HepG2 (cell line): ENCODE results near the gene GTF2I. TPM values are rescaled to one million over a fixed set of nuclear protein-coding genes. Genes with fewer than 3 reads are reported as not detected.

ENCODE experiments used
- ASH2L ChIP-seq: fragments of 300-600, 200-600 bp; sonication (generic); IDR thresholded peaks from 2 replicates; pipeline ENCODE4 v1.7.0; 2017; ENCODE audit warnings: low read depth, mild to moderate bottlenecking, moderate library complexity, mixed read lengths, low read length; ENCODE audit not compliant: insufficient read length
- EP300 ChIP-seq, 3 experiments: sonication (generic) in 1 of 3; formaldehyde crosslinking in 1 of 3; IDR thresholded peaks; 2 replicates each; pipeline versions ENCODE4 v1.5.1 to v1.6.1; 2011 to 2020; ENCODE audit warnings: low read depth in 2 of 3, low read length in 2 of 3, borderline replicate concordance in 1 of 3, improper control_type of control experiment in 1 of 3, mild to moderate bottlenecking in 1 of 3, missing genetic modification reagents in 1 of 3, moderate library complexity in 1 of 3
- HOXA3 ChIP-seq: sonication (generic); formaldehyde crosslinking; IDR thresholded peaks from 2 replicates; pipeline ENCODE4 v1.5.0; 2020; ENCODE audit warnings: missing genetic modification reagents
- SOX13 ChIP-seq, 3 experiments: fragments of 450-650 bp in 1 of 3; sonication (generic) in 1 of 3; formaldehyde crosslinking in 1 of 3; IDR thresholded peaks in 2 of 3; conservative IDR thresholded peaks in 1 of 3; 2 replicates each; pipeline versions ENCODE4 v1.5.0 to v1.6.1; 2016 to 2020; ENCODE audit warnings: antibody characterized with exemption in 1 of 3, mild to moderate bottlenecking in 1 of 3, missing compliant biosample characterization in 1 of 3, missing genetic modification reagents in 1 of 3, moderate library complexity in 1 of 3
- TGIF2 ChIP-seq: IDR thresholded peaks from 2 replicates; pipeline ENCODE4 v1.6.1; 2016; ENCODE audit warnings: control low read depth, missing compliant biosample characterization
- TOE1 ChIP-seq: sonication (generic); formaldehyde crosslinking; IDR thresholded peaks from 2 replicates; pipeline ENCODE4 v1.4.0; 2020; ENCODE audit warnings: mild to moderate bottlenecking, missing genetic modification reagents
- ZFP82 ChIP-seq: sonication (generic); formaldehyde crosslinking; IDR thresholded peaks from 2 replicates; pipeline ENCODE4 v1.5.1; 2020; ENCODE audit warnings: mild to moderate bottlenecking, missing genetic modification reagents, borderline replicate concordance
- ZNF567 ChIP-seq: sonication (generic); formaldehyde crosslinking; IDR thresholded peaks from 2 replicates; pipeline ENCODE4 v1.8.1; 2023; ENCODE audit warnings: mild to moderate bottlenecking, missing genetic modification reagents, borderline replicate concordance
- ZNF724P ChIP-seq: sonication (generic); formaldehyde crosslinking; IDR thresholded peaks from 2 replicates; pipeline ENCODE4 v1.8.0; 2022; ENCODE audit warnings: missing genetic modification reagents, borderline replicate concordance
- ZNF772 ChIP-seq: sonication (generic); formaldehyde crosslinking; IDR thresholded peaks from 2 replicates; pipeline ENCODE4 v1.5.0; 2020; ENCODE audit warnings: mild to moderate bottlenecking, missing genetic modification reagents
- ZNF777 ChIP-seq: sonication (generic); formaldehyde crosslinking; IDR thresholded peaks from 2 replicates; pipeline ENCODE4 v1.4.0; 2020; ENCODE audit warnings: missing genetic modification reagents
- polyA plus RNA-seq, 8 experiments: library from polyadenylated mRNA; depleted of rRNA in 3 of 8; stranded (reverse) in 7 of 8; unstranded in 1 of 8; fragments of >200 nt; fragmentation: Illumina TruSeq in 4 of 8; extraction: Trizol in 4 of 8; gene quantifications; 2 replicates each; pipeline versions ENCODE4 v1.2.1 to v1.2.3, GENCODE V29; 2011 to 2016; ENCODE audit warnings: low read depth in 4 of 8, missing spikeins in 1 of 8, mixed read lengths in 1 of 8; ENCODE audit not compliant: insufficient read depth in 1 of 8
- total RNA-seq, 5 experiments: library from RNA; depleted of rRNA; stranded (reverse); fragments of >200 nt; fragmentation: Illumina TruSeq; extraction: Trizol; gene quantifications; 2 replicates each; pipeline ENCODE4 v1.2.3, GENCODE V29; 2016; ENCODE audit warnings: low read depth in 1 of 5
- TF ChIP-seq, protein P1 (sequence below): sonication (generic); formaldehyde crosslinking; IDR thresholded peaks from 2 replicates; pipeline ENCODE4 v1.5.0; 2020; ENCODE audit warnings: mild to moderate bottlenecking, missing genetic modification reagents, borderline replicate concordance
- TF ChIP-seq, protein P2 (sequence below), 2 experiments: sonication (generic) in 1 of 2; formaldehyde crosslinking in 1 of 2; IDR thresholded peaks; 2 replicates each; pipeline versions ENCODE4 v1.4.0 to v1.6.1; 2016 to 2020; ENCODE audit warnings: borderline replicate concordance in 1 of 2, low read depth in 1 of 2, mild to moderate bottlenecking in 1 of 2, missing genetic modification reagents in 1 of 2
- TF ChIP-seq, protein P3 (sequence below): sonication (generic); formaldehyde crosslinking; conservative IDR thresholded peaks from 2 replicates; pipeline ENCODE4 v1.4.0; 2020; ENCODE audit warnings: missing genetic modification reagents

Gene GTF2I
- total and polyA plus RNA-seq, 2 of the 13 experiments (the other 11 are each of a cell fraction or from before 2014, with no cell fraction given): 74.6 to 125 TPM

DNA sequence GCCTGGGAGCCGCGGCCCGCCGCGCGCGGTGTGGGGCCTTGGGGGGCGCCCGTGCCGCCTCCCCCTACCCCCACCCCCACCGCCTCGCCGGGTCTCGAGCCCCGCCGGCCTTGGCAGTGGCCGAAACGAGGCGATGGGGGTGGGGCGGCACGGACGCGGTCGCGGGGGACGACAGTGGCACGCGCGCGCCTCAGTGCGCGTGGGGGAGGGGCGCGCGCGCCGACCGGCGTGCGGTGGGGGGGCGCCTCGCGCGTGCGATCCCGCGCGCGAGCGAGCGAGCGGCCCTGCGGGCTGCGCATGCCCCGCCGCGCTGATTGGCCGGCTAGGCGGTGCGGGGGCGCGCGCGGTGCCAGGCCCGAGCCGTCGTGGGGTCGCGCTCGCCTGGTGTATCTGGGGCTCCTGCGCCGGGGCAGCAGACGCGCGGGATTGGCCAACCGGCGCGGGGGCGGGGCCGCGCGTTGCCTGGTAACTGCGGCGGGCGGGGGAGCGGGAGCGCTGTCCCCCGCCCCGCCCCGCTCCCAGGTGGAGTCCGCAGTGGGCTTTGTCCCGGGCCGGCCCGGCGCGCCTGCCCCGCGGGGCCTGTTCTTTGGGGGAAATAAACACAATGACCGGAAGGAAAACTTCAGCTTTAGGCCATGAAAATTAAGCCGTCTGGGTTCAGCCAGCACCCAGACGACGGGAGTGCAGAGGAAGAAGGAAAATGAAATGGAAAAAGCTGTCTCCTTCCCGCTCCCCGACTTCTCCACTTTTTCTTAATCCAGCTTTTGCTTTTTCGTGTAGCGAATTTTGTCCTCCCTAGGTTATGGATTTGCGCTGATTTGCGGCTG lies 873 bp downstream of the GTF2I start (continued):
- TF ChIP-seq ASH2L (no peak), TOE1 (CRISPR knock-in tag) (no peak), ZFP82 (0 out of 2 replicates have a peak, but pooled peaks have one; percentile 62), ZNF772 (CRISPR knock-in tag) (no peak), SOX13 (IDR thresholded peaks at IDR 0.05) (no peak), SOX13 (CRISPR knock-in tag; conservative IDR thresholded peaks at IDR 0.05 in 1 of 2, IDR thresholded peaks at IDR 0.05 in 1 of 2) (peak in 1 of 2 experiments; percentile 50; a peak in 1 of 4 replicates), ZNF567 (CRISPR knock-in tag) (0 out of 2 replicates have a peak, but pooled peaks have one; percentile 19), TGIF2 (CRISPR knock-in tag) (no peak), ZNF777 (peak; percentile 50; the same call in 1 of the 2 replicates), EP300 (IDR thresholded peaks at IDR 0.05; ENCODE audit: low read depth in 2 of 2, low read length in 2 of 2) (0 out of 4 replicates have a peak, but pooled peaks of 1 of the 2 experiments have one; percentile 11), EP300 (CRISPR knock-in tag; IDR thresholded peaks at IDR 0.05; ENCODE audit: borderline replicate concordance) (no peak), HOXA3 (CRISPR knock-in tag) (peak; percentile 62), ZNF724P (no peak)
- TF ChIP-seq, protein P1, sequence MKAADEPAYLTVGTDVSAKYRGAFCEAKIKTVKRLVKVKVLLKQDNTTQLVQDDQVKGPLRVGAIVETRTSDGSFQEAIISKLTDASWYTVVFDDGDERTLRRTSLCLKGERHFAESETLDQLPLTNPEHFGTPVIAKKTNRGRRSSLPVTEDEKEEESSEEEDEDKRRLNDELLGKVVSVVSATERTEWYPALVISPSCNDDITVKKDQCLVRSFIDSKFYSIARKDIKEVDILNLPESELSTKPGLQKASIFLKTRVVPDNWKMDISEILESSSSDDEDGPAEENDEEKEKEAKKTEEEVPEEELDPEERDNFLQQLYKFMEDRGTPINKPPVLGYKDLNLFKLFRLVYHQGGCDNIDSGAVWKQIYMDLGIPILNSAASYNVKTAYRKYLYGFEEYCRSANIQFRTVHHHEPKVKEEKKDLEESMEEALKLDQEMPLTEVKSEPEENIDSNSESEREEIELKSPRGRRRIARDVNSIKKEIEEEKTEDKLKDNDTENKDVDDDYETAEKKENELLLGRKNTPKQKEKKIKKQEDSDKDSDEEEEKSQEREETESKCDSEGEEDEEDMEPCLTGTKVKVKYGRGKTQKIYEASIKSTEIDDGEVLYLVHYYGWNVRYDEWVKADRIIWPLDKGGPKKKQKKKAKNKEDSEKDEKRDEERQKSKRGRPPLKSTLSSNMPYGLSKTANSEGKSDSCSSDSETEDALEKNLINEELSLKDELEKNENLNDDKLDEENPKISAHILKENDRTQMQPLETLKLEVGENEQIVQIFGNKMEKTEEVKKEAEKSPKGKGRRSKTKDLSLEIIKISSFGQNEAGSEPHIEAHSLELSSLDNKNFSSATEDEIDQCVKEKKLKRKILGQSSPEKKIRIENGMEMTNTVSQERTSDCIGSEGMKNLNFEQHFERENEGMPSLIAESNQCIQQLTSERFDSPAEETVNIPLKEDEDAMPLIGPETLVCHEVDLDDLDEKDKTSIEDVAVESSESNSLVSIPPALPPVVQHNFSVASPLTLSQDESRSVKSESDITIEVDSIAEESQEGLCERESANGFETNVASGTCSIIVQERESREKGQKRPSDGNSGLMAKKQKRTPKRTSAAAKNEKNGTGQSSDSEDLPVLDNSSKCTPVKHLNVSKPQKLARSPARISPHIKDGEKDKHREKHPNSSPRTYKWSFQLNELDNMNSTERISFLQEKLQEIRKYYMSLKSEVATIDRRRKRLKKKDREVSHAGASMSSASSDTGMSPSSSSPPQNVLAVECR (CRISPR knock-in tag): peak; percentile 30; the same call in 1 of the 2 replicates
- TF ChIP-seq, protein P2, sequence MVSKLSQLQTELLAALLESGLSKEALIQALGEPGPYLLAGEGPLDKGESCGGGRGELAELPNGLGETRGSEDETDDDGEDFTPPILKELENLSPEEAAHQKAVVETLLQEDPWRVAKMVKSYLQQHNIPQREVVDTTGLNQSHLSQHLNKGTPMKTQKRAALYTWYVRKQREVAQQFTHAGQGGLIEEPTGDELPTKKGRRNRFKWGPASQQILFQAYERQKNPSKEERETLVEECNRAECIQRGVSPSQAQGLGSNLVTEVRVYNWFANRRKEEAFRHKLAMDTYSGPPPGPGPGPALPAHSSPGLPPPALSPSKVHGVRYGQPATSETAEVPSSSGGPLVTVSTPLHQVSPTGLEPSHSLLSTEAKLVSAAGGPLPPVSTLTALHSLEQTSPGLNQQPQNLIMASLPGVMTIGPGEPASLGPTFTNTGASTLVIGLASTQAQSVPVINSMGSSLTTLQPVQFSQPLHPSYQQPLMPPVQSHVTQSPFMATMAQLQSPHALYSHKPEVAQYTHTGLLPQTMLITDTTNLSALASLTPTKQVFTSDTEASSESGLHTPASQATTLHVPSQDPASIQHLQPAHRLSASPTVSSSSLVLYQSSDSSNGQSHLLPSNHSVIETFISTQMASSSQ (IDR thresholded peaks at IDR 0.05; ENCODE audit: low read depth): no peak
- TF ChIP-seq, protein P2 (CRISPR knock-in tag; IDR thresholded peaks at IDR 0.05; ENCODE audit: borderline replicate concordance): 0 out of 2 replicates have a peak, but pooled peaks have one; percentile 8
- TF ChIP-seq, protein P3, sequence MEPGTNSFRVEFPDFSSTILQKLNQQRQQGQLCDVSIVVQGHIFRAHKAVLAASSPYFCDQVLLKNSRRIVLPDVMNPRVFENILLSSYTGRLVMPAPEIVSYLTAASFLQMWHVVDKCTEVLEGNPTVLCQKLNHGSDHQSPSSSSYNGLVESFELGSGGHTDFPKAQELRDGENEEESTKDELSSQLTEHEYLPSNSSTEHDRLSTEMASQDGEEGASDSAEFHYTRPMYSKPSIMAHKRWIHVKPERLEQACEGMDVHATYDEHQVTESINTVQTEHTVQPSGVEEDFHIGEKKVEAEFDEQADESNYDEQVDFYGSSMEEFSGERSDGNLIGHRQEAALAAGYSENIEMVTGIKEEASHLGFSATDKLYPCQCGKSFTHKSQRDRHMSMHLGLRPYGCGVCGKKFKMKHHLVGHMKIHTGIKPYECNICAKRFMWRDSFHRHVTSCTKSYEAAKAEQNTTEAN (CRISPR knock-in tag): no peak
